HG02981 (cell line): ENCODE measurements around the gene TMPRSS11A.

ENCODE experiments used
- ATAC-seq: cut with Tn5 transposase; IDR thresholded peaks from one replicate; pipeline ENCODE4 v1.9.1; 2021; ENCODE audit warnings: mild to moderate bottlenecking, moderate library complexity; ENCODE audit not compliant: unreplicated experiment

Gene TMPRSS11A

DNA sequence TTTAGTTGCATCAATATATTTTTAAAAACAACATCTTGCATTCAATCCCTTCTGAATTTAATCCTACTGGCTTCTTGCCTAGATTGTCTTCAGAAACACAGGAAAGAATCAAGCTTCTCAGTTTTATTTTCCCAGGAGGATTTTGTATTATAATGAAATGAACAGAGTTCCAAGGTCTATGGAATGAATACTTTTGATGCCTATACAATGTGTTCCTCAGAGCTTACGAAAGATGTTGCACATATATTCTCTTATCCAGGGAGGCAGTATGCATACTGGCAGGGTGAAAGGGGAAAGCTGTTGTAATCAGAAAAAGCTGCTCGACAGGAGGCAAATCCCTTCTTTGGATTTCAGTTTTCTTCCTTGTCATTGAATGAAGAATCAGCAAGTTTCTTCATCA lies 88.3 kb downstream of the TMPRSS11A start:
- ATAC-seq = no peak

DNA sequence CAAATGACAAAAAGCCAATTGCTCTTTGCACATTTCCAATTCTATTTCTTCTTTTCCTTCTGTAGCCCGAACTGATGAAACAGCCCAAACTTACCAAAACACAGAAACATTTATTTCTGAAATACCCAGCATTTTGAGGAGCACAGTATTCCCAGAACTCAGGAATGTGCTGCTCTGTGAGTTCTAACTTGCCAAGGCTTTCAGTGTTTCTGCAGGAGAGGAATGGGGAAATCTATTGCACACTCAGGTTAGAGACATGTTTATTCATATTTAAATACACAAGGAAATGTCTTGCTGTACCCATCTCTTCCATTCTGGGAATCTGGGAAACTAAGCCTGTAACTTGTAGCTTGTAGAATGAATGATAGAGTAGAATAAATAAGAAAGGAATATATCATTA lies 90.2 kb downstream of the TMPRSS11A start:
- ATAC-seq = no peak

- peak; percentile 84 for ATAC-seq
Observed at GRCh38 chr4:67871867-67872266, 91.4 kb downstream of the TMPRSS11A start.

DNA sequence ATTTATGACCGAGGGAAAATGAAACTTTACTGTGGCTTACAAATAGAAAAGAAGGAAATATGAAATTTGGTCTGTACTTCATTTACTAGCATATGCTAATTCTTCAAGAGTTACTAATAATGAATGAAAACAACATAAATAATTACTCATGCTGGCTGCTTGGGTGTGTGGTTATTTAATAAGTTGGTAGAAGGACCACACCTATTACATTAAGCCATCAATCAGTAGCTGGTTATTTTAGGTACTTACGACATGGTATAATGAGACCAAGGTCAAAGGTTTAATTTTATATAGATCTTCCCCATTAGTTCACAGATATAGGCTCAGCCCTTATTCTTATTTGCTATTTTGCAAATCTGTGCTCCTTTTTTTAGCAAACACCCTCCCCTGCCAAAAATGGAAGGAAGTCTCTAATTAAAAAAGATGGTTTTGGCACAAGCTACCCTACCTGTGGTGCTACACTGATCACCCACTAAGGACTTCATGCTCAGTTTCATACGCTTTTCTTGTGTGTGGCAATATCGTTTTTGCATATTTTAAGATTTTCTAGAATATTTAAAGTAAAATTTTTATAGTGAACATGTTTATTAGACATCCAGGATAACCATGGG lies 93.6 kb downstream of the TMPRSS11A start:
- no peak for ATAC-seq

- ATAC-seq = no peak
Observed at GRCh38 chr4:67861513-67861912, 101.8 kb downstream of the TMPRSS11A start.
